ENCODE results near the gene SLC43A2.
A peak's percentile ranks its signal among the peaks of the same experiment; 100 is the strongest.

SLC43A2 gene

DNA sequence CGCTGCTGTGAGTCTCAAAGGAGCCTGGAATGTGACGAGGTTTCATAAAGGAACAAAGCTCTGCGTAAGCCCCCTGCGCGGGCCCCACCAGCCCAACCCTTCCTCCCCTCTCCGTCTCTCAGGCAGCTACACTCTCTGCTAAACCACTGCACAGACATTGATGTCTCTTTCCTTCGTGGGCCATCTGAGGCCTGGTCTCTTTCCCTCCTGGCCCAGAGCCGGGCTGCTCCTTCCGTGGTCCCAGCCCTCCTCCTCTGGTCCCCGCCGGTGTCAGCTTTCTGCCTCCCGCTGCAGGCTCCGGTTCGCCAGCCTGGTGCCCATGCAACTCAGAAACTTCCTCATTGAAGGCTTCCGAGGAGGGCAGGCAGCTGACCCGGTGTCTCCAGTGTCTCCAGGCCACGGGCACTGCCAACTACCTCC lies 9.5 kb upstream of the SLC43A2 start:
- no peak for ATAC-seq (replicated peaks)
- H3K9me3 Mint-ChIP-seq = no peaks in the 10 kb centered on the region
- peak overlapping the region; percentile 25 for H3K27ac Mint-ChIP-seq
- H3K4me3 Mint-ChIP-seq = no peak overlapping the region
- no peak for DNase-seq
- H3K27me3 Mint-ChIP-seq = no peaks in the 10 kb centered on the region
- H3K36me3 Mint-ChIP-seq = peaks cover 34 to 59% of the 10 kb centered on the region in 2 donors
- peaks cover 6 to 9% of the 10 kb centered on the region in 2 donors for H3K4me1 Mint-ChIP-seq

DNA sequence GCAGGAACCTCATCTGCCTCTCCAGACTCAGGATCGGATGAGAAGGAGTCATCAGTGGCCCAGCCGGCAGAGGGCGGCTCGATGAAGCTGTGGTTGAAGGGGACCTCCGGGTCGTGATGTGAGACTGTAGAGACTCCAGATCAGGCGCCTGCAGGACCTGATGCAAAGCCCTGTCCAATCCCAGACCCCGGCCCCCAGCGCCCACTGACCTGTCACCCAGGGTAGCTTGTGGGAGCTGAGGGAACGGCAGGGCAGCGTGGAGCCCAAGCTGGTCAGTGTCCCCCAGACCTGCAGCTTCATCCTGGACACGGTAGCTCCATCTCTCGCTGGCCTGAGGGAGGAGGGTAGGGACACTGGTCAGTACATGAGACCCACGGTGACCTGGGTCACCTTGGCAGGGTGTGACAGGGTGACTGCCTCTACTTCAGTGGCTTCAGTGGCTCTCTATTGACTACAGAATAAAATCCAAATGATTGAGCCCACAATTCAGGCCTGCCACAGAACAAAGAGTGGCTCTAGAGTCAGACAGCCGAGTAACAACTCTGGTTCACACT lies 8.2 kb upstream of the SLC43A2 start:
- ATAC-seq (replicated peaks) = no peak
- Mint-ChIP-seq H3K36me3 (peaks cover 34 to 58% of the 10 kb centered on the region in 2 donors), H3K4me1 (peaks cover 10 to 11% of the 10 kb centered on the region in 2 donors), H3K27ac (no peak overlapping the region), H3K9me3 (no peaks in the 10 kb centered on the region), H3K27me3 (no peaks in the 10 kb centered on the region), H3K4me3 (no peak overlapping the region)
- DNase-seq = no peak

DNA sequence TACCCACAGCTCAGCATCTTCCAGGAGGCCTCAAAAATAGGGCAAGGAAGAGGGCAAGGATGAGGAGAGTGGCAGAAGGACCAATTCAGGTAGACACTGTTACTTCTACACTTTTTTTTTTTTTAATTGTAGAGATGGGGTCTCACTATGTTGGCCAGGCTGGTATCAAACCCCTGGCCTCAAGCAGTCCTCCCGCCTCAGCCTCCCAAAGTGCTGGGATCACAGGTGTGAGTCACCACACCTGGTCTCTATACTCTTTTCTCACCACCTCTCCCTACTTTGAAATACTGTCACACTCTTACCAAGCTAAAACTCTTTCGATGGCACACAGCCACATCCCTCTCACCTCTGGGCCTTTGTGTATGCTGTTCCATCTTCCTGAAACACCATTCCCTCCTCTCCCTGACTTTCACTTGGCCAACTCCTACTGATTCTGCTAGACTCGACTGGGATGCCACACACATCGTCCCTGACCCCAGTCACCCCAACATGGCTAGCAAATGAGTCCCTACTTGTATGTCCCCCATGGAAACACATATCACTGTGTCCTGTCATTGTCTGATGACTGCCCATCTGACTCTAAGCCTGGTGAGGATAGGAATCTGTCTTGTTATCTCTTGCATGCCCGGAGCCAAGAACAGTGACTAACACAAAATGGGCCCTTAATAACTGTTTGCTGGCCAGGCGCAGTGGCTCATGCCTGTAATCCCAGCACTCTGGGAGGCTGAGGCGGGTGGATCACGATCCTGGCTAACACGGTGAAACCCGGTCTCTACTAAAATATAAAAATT lies 7.2 kb upstream of the SLC43A2 start:
- H3K4me1 Mint-ChIP-seq = peaks cover 14 to 19% of the 10 kb centered on the region in 2 donors
- ATAC-seq (replicated peaks) = no peak
- peaks cover 31 to 59% of the 10 kb centered on the region in 2 donors for H3K36me3 Mint-ChIP-seq
- no peaks in the 10 kb centered on the region for H3K27me3 Mint-ChIP-seq
- H3K9me3 Mint-ChIP-seq = peaks cover 2 to 4% of the 10 kb centered on the region in 2 donors
- H3K4me3 Mint-ChIP-seq = no peak overlapping the region
- DNase-seq = no peak
- no peak overlapping the region for H3K27ac Mint-ChIP-seq

DNA sequence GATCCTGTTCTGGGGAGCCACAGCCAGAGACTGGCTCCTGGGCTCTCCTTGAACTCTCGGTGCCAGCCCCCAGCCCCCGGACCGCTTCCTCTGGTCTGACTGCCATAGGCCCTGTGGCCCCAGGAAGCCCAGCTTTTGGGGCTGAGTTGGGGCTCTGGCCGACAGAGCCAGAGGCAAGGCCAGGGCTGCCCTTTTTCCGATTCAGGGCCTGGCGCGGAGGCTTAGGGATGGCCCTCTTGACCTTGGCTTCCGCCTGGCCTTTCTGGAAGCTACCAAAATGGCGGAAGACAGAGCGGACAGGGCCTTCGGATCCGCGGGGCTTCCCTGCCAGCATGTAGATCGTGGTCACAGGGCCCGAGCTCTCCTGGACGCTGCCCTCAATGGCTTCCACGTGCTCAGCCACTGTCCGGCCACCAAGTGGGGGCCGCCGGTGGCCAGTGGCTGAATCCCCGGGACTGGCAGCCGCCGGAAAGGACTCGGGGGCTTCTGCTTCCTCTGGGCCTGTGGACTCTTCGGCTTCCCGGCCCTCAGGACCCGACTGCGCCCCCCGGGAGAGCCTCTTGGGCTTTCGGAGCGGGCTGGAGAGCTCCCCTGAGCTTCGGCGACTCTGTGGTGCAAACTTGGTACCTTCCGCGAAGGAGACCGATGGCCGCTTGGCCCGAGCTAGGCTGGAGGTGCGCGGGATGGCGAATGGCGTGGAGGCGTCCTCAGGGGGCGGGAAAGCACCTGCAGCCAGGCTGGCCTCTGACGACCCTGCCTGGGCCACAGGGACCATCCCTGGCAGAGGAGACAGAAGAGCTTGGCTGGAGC lies 6.4 kb upstream of the SLC43A2 start:
- H3K27ac Mint-ChIP-seq = no peak overlapping the region
- no peaks in the 10 kb centered on the region for H3K27me3 Mint-ChIP-seq
- peaks cover 19 to 27% of the 10 kb centered on the region in 2 donors for H3K4me1 Mint-ChIP-seq
- peaks cover 2 to 4% of the 10 kb centered on the region in 2 donors for H3K9me3 Mint-ChIP-seq
- no peak for DNase-seq
- H3K36me3 Mint-ChIP-seq = peaks cover 30 to 60% of the 10 kb centered on the region in 2 donors
- no peak overlapping the region for H3K4me3 Mint-ChIP-seq
- ATAC-seq (replicated peaks) = no peak

DNA sequence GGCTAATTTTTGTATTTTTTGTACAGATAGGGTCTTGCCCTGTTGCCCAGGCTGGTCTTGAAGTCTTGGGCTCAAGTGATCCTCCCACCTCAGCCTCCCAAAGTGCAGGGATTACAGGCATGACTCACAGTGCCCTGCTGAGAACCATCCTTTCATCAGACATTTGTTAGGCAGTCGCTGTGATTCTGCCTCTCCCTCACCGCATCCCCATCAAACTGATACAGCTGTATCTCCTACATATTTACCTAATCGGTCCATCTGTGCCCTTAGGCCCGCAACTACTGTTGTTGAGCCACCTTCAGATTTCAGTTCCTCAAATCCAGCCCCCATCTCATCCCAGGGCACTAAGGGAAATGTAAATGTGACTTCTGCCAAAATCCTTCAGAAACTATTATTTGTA lies 2.0 kb upstream of the SLC43A2 start:
- Mint-ChIP-seq H3K4me3 (peak overlapping the region; percentile 88 to 96), H3K4me1 (peaks cover 32 to 53% of the 10 kb centered on the region in 2 donors), H3K36me3 (peaks cover 27 to 39% of the 10 kb centered on the region in 2 donors), H3K27ac (peak overlapping the region; percentile 94), H3K27me3 (no peaks in the 10 kb centered on the region), H3K9me3 (peaks cover 2 to 4% of the 10 kb centered on the region in 2 donors)
- ATAC-seq (replicated peaks) = no peak
- no peak for DNase-seq

DNA sequence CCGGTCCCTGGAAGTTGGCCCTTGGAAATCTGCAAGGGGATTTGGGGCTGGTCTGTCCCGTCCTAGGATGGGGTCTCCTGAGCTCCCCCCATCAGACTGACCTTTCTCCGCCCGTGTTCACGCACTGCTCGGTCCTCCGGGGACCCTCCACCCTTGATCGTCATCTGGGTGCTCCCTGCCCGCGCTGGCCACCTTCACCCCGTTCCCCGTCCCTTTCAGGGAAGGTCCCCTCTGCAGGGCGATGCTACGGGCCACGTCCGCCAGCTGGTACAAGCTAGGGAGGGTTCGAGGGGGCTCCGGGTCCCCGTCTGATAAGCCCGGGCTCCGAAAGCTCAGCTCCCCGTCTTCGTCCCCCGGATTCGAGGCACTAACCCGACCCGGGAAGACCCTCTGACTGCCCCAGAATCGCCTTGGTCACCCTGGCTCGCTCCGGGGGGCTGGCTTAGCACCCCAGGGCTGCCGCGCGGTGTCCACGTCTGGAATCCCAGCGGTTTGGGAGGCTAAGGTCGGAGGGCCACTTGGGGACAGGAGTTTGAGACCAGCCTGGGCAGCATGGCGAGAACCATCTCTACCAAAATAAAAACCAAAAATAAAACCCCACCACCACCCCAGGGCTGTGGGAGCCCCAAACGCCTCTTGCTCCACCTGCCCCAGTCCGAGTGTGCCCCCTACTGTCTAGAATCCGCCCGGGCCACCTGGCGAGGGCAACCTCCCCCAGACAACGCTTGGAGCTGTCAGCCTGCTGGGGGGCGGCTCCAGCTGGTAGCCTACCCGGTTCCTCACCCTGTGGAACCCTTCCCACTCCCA lies 1.1 kb upstream of the SLC43A2 start:
- peaks cover 2 to 4% of the 10 kb centered on the region in 2 donors for H3K9me3 Mint-ChIP-seq
- peak overlapping the region; percentile 94 for H3K27ac Mint-ChIP-seq
- peaks cover 34 to 62% of the 10 kb centered on the region in 2 donors for H3K4me1 Mint-ChIP-seq
- DNase-seq (peak; percentile 70), ATAC-seq (replicated peaks) (peak; percentile 13 to 20)
- H3K36me3 Mint-ChIP-seq = peaks cover 27 to 38% of the 10 kb centered on the region in 2 donors
- no peaks in the 10 kb centered on the region for H3K27me3 Mint-ChIP-seq
- peak overlapping the region; percentile 88 to 96 for H3K4me3 Mint-ChIP-seq

DNA sequence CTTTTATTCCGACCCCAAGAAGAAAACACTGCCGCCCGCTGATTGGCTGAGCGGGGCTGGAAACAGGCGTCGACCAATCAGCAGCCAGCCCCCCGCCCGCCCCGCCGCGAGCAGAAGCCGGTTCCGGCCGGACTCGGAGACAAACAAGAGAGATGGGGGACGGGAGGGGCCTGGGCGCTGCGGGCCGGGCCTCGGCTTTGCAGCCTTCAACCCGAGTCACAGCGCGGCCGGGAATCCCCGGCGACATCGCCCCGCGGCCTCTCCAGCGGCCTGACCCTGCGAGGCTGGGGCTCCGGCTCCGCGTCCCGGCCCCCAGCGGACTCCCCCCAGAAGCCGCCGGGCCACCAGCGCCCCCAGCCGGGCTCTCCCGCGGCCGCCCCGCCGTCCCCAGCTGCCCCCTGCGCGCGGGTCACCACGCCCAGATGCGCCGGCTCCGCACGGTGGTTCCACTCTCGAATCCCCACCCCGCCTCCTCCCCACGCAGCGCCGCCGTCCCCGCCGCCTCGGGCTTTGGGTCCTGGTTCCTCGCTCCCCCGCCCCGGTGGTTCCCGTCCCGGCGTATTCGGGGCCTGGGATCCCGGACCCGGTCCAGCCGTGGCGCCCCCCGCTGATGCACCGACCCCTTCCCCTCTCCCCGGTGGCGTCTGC lies 346 bp upstream of the SLC43A2 start:
- H3K4me3 Mint-ChIP-seq = peak overlapping the region; percentile 88 to 96
- peak; percentile 74 to 77 for ATAC-seq (replicated peaks)
- peak overlapping the region; percentile 96 for H3K27ac Mint-ChIP-seq
- H3K36me3 Mint-ChIP-seq = peaks cover 31 to 42% of the 10 kb centered on the region in 2 donors
- H3K9me3 Mint-ChIP-seq = peaks cover 2 to 4% of the 10 kb centered on the region in 2 donors
- peak; percentile 90 for DNase-seq
- peaks cover 35 to 65% of the 10 kb centered on the region in 2 donors for H3K4me1 Mint-ChIP-seq
- no peaks in the 10 kb centered on the region for H3K27me3 Mint-ChIP-seq

DNA sequence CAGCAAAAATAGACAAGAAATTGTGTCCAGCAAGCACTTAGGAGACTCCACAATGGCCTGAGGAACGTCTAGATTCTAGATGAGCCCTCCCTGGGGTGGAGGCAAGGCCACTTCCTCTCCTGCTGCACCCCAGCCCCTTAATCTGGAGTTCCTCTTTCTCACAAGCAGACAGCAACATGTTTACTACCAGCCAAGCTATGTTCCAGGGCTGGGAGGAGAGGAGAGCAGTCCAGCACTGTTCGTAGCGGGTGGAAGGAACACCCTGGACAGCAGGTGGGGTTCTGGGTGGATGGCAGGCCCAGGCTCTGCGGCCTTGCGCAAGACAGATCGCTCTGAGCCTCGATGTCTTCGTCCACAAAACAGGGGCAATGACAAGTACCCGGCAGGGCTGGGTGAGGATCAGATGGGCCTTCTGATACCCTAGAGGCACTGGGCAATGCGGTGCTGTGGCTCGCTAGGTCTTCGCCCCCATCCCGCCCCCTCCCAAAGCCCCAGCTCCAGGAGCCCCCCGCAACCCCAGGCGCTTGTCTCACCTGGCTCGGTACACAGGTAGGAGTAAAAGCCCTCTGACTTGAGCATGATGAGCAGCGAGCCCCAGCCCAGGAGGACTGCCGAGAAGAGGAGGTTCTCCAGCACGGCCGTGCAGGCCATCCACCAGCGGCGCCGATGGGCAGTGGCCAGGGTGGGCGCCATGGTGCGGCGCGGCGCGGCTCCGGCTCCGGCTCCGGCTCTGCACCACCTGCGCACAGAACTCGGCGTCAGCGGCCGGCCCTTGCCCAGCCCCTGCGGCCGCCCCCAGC lies 1.3 kb downstream of the SLC43A2 start:
- ATAC-seq (replicated peaks) (peak; percentile 30 to 38), DNase-seq (no peak)
- peak overlapping the region; percentile 88 to 96 for H3K4me3 Mint-ChIP-seq
- peaks cover 2 to 4% of the 10 kb centered on the region in 2 donors for H3K9me3 Mint-ChIP-seq
- H3K4me1 Mint-ChIP-seq = peaks cover 37 to 71% of the 10 kb centered on the region in 2 donors
- H3K36me3 Mint-ChIP-seq = peaks cover 37 to 52% of the 10 kb centered on the region in 2 donors
- H3K27ac Mint-ChIP-seq = peak overlapping the region; percentile 95
- no peaks in the 10 kb centered on the region for H3K27me3 Mint-ChIP-seq

DNA sequence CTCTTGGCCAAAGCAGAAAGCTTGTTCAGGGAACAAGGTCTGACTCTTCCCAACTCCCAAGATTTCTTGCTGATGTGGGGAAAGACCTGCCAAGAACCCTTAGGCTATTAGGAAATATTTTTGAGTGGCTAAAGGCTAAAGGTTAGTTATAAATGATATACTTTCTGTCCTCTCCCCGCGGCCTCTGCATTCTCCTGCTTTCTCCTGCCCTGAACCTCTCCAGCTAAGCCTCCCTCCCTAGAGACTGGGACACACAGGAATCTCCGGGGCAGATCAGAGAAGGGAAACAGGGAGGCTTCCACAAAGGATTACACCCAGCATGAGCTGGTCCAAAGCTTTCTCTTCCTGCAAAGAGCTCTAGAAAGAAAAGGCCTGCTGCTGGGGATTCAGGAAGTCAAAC lies 2.3 kb downstream of the SLC43A2 start:
- ATAC-seq (replicated peaks) (no peak), DNase-seq (no peak)
- no peaks in the 10 kb centered on the region for H3K9me3 Mint-ChIP-seq
- H3K36me3 Mint-ChIP-seq = peaks cover 39 to 46% of the 10 kb centered on the region in 2 donors
- H3K27me3 Mint-ChIP-seq = no peaks in the 10 kb centered on the region
- peaks cover 30 to 67% of the 10 kb centered on the region in 2 donors for H3K4me1 Mint-ChIP-seq
- peak overlapping the region; percentile 95 for H3K27ac Mint-ChIP-seq
- peak overlapping the region; percentile 88 to 96 for H3K4me3 Mint-ChIP-seq

DNA sequence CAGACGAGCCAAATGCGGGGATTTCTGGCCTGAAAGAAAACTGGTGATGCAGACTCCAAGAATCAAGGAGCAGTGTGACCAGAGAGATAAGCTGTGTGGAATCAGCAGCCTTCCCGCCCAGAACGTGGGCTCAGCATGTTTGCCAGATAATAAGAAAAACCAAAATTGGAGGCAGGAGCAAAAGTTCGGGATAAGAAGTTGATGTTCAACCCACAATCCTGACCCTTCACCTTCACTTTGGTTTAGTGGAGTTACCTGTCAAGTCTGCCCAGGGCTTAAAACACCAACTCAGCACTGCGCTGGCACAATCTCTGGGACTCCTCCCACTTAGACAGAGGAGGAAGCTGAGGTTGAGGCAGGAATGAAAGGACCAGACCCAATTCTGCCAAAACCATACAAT lies 3.1 kb downstream of the SLC43A2 start:
- ATAC-seq (replicated peaks) (no peak), DNase-seq (no peak)
- peaks cover 33 to 63% of the 10 kb centered on the region in 2 donors for H3K4me1 Mint-ChIP-seq
- H3K4me3 Mint-ChIP-seq = peak overlapping the region; percentile 88 to 96
- H3K9me3 Mint-ChIP-seq = no peaks in the 10 kb centered on the region
- H3K36me3 Mint-ChIP-seq = peaks cover 44 to 53% of the 10 kb centered on the region in 2 donors
- H3K27me3 Mint-ChIP-seq = no peaks in the 10 kb centered on the region
- peak overlapping the region; percentile 95 for H3K27ac Mint-ChIP-seq

DNA sequence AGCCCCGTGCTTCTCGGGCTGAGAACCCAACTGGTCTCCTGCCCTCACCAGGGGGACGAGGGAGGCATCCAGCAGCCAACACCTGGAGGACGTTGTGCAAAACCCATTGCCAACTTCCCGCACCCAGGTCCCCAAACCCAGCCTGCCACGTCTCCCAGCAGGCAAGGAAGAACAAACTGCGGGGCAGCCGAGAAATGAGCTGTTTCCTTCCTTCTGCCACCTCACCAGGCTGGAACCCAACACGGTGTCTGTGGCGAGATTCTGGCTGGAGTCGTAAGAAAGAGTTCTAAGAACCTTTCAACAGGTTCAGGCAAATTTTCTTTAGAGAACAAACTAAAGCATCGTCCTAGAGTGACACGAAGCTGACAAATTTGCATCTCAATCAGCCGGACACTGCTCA lies 3.6 kb downstream of the SLC43A2 start:
- Mint-ChIP-seq H3K9me3 (no peaks in the 10 kb centered on the region), H3K4me1 (peaks cover 29 to 58% of the 10 kb centered on the region in 2 donors), H3K36me3 (peaks cover 46 to 50% of the 10 kb centered on the region in 2 donors), H3K27ac (no peak overlapping the region), H3K4me3 (peak overlapping the region in 1 of 2 donors; percentile 96), H3K27me3 (no peaks in the 10 kb centered on the region)
- ATAC-seq (replicated peaks) (no peak), DNase-seq (no peak)

DNA sequence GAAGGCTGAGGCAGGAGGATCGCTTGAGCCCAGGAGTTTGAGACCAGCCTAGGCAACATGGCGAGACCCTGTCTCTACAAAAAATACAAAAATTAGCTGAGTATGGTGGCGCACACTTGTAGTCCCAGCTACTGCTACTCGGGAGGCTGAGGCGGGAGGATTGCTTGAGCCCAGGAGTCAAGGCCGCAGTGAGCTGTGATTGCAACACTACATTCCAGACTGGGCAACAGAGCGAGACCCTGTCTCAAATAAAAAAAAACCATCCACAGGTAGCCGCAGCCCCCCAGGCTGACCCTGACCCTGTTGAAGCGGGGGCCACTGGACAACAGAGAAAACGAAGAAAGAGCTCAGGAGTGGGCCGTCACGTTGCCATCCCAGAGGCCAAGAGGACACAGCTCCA lies 4.0 kb downstream of the SLC43A2 start:
- Mint-ChIP-seq H3K4me3 (peak overlapping the region; percentile 0 to 50), H3K27me3 (no peaks in the 10 kb centered on the region), H3K36me3 (peaks cover 48 to 51% of the 10 kb centered on the region in 2 donors), H3K9me3 (no peaks in the 10 kb centered on the region), H3K27ac (peak overlapping the region; percentile 82), H3K4me1 (peaks cover 28 to 56% of the 10 kb centered on the region in 2 donors)
- DNase-seq (no peak), ATAC-seq (replicated peaks) (no peak)

Data from stimulated activated naive B cell treated with anti-CD40 and anti-IgM and Interleukin-4, amounts not matched to agents 10 μg/mL and 1 μg/mL and 100 μg/mL, for 72 hours (primary cell).